Left hindlimb (tissue), 1 donor: ENCODE results near the gene PCDHGA12.
"Not testable (repeated sequence)": the region's sequence is repeated elsewhere in the genome, so short reads cannot be mapped to it uniquely, and the experiment has no call there.

Experiments
- DNase-seq: peaks from one replicate; pipeline ENCODE4 v3.0.0-alpha.2; 2018

Gene PCDHGA12

DNA sequence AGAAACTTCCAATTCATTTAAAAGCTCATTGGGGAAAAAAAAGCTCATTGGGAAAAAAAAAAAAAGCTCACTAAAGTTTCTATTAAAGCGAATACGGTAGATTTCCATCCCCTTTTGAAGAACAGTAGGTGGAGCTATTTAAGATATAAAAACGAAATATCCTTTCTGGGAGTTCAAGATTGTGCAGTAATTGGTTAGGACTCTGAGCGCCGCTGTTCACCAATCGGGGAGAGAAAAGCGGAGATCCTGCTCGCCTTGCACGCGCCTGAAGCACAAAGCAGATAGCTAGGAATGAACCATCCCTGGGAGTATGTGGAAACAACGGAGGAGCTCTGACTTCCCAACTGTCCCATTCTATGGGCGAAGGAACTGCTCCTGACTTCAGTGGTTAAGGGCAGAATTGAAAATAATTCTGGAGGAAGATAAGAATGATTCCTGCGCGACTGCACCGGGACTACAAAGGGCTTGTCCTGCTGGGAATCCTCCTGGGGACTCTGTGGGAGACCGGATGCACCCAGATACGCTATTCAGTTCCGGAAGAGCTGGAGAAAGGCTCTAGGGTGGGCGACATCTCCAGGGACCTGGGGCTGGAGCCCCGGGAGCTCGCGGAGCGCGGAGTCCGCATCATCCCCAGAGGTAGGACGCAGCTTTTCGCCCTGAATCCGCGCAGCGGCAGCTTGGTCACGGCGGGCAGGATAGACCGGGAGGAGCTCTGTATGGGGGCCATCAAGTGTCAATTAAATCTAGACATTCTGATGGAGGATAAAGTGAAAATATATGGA lies at the start of gene PCDHGA12:
TSS of gene PCDHGA12 (plus strand) at position 176 of the 782 bp plus-strand sequence. CDS start at position 429, 253 bp downstream.
- DNase-seq = peak; percentile 48

DNA sequence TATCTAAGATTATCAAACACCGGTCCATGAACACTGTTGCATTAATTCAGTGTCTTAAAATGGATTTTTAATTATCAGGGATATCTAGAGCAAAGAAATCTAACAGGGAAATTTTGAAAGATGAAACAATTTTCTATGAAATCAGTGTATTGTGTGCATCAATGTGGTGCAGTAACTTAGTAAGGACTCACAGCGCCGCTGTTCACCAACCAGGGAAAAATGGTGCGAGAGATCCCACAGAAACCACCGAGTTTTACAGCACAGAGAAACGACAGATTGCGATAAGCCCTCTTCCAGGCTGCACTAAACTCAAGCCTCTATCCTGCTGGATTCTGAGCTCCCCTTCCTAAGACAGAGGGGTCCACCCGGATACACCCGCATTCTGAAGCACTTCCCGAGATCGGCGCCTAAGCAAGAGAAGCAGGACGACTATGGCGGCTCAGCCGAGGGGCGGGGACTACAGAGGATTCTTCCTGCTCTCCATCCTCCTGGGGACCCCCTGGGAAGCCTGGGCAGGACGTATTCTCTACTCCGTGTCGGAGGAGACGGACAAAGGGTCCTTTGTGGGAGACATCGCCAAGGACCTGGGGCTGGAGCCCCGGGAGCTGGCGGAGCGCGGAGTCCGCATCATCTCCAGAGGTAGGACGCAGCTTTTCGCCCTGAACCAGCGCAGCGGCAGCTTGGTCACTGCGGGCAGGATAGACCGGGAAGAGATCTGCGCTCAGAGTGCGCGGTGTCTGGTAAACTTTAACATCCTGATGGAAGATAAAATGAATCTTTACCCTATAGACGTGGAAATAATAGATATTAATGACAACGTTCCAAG lies 47.6 kb upstream of the PCDHGA12 start, which contains the start of gene PCDHGA7:
TSS of gene PCDHGA7 (plus strand) at position 274 of the 826 bp plus-strand sequence. CDS start at position 432, 158 bp downstream.
- DNase-seq = no peak

DNA sequence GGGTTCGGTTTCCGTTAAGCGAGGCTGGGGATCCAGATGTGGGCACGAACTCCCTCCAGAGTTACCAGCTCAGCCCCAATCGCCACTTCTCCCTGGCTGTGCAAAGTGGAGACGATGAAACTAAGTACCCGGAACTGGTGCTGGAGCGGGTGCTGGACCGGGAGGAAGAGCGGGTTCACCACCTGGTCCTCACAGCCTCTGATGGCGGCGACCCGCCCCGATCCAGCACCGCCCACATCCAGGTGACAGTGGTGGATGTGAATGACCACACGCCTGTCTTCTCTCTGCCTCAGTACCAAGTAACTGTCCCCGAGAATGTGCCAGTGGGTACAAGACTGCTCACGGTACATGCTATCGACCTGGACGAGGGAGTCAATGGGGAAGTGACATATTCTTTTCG lies 47.0 kb upstream of the PCDHGA12 start:
- no peak for DNase-seq

DNA sequence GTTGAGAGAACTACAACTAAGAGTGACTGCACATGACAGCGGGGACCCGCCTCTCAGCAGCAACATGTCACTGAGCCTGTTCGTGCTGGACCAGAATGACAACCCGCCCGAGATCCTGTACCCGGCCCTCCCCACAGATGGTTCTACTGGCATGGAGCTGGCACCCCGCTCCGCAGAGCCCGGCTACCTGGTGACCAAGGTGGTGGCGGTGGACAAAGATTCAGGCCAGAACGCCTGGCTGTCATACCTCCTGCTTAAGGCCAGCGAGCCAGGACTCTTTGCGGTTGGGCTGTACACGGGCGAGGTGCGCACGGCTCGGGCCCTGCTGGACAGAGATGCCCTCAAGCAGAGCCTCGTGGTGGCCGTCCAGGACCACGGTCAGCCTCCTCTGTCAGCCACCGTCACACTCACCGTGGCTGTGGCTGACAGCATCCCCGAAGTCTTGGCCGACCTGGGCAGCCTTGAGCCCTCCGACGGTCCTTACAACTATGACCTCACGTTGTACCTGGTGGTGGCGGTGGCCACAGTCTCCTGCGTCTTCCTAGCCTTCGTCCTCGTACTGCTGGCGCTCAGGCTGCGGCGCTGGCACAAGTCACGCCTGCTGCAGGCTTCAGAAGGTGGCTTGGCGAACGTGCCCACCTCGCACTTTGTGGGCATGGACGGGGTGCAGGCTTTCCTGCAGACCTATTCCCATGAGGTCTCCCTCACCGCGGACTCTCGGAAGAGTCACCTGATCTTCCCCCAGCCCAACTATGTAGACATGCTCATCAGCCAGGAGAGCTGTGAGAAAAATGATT lies 45.6 kb upstream of the PCDHGA12 start:
- DNase-seq = no peak

DNA sequence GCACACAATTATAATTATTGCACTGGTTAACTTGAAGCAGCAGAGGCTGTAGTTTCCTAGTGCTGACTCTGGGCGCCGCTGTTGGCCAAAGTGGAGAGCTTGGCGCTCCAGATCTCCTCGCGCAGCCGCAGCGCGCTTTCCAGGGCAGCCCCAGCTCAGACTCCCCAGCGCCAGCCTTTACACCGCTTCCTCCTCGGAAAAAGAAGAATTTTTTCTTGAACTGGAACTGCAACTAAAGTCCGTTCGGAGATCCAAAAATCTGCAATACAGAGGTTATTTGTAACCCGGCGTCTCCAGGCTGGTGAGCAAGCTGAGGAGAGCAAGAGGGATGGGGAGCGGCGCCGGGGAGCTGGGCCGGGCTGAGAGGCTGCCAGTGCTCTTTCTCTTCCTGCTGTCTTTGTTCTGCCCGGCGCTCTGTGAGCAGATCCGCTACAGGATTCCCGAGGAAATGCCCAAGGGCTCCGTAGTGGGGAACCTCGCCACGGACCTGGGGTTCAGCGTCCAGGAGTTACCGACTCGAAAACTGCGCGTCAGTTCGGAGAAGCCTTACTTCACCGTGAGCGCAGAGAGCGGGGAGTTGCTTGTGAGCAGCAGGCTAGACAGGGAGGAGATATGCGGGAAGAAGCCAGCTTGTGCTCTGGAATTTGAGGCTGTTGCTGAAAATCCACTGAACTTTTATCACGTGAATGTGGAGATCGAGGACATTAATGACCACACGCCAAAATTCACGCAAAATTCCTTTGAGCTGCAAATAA lies 42.6 kb upstream of the PCDHGA12 start, which contains the start of gene PCDHGB4:
TSS of gene PCDHGB4 (plus strand) at position 142 of the 755 bp plus-strand sequence. CDS start at position 329, 187 bp downstream.
- DNase-seq = not testable (repeated sequence)

DNA sequence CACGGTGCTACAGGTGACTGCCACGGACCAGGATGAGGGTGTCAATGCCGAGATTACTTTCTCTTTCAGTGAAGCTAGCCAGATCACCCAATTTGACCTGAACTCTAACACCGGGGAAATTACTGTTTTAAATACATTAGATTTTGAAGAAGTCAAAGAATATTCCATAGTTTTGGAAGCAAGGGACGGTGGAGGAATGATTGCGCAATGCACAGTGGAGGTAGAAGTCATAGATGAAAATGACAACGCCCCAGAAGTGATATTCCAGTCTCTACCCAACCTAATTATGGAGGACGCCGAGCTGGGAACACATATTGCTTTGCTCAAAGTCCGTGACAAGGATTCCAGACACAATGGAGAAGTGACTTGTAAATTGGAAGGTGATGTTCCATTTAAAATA lies 41.6 kb upstream of the PCDHGA12 start:
- no peak for DNase-seq

DNA sequence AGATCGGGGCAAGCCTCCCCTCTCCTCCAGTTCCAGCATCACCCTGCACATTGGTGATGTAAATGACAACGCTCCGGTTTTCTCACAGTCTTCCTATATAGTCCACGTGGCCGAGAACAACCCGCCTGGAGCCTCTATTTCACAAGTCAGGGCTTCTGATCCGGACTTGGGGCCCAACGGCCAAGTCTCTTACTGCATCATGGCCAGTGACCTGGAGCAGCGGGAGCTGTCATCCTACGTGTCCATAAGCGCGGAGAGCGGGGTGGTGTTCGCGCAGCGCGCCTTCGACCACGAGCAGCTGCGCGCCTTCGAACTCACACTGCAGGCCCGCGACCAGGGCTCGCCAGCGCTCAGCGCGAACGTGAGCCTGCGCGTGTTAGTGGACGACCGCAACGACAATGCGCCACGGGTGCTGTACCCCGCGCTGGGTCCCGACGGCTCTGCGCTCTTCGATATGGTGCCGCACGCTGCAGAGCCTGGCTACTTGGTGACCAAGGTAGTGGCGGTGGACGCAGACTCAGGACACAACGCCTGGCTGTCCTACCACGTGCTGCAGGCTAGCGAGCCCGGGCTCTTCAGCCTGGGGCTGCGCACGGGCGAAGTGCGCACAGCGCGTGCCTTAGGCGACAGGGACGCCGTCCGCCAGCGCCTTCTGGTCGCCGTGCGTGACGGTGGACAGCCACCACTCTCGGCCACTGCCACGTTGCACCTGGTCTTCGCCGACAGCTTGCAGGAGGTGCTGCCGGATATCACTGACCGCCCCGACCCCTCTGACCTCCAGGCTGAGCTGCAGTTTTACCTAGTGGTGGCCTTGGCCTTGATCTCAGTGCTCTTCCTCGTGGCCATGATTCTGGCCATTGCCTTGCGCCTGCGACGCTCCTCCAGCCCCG lies 40.9 kb upstream of the PCDHGA12 start:
- DNase-seq = no peak

DNA sequence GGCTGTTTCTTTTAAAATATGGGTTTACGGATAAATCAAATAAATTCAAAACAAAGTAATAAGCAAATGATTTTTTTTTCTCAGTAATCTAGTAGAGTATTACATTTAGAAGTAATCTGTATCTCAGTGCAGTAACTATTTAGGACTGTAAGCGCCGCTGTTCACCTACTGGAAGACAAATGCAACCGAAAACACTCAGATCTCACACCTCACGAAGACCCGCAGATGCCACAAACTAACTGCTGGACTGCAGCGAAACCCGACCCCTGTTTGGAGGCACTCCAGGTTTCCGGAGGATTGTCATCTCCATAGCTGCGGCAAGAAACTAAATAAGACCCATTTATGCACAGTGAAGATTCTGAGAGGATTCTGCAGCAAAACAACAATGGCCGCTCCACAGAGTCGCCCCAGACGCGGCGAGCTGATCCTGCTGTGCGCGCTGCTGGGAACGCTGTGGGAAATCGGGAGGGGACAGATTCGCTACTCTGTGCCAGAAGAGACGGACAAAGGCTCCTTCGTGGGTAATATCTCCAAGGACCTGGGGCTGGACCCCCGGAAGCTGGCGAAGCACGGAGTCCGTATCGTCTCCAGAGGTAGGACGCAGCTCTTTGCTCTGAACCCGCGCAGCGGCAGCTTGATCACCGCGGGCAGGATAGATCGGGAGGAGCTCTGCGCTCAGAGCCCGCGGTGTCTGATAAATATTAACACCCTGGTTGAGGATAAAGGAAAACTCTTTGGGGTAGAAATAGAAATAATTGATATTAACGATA lies 37.7 kb upstream of the PCDHGA12 start, which contains the start of gene PCDHGA8:
TSS of gene PCDHGA8 (plus strand) at position 205 of the 770 bp plus-strand sequence. CDS start at position 386, 181 bp downstream.
- no peak for DNase-seq

DNA sequence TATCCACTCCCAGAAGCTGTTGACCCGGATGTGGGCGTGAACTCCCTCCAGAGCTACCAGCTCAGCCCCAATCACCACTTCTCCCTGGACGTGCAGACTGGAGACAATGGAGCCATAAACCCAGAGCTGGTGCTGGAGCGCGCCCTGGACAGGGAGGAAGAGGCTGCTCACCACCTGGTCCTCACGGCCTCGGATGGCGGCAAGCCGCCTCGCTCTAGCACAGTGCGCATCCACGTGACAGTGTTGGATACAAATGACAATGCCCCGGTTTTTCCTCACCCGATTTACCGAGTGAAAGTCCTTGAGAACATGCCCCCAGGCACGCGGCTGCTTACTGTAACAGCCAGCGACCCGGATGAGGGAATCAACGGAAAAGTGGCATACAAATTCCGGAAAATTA lies 37.0 kb upstream of the PCDHGA12 start:
- DNase-seq = no peak

DNA sequence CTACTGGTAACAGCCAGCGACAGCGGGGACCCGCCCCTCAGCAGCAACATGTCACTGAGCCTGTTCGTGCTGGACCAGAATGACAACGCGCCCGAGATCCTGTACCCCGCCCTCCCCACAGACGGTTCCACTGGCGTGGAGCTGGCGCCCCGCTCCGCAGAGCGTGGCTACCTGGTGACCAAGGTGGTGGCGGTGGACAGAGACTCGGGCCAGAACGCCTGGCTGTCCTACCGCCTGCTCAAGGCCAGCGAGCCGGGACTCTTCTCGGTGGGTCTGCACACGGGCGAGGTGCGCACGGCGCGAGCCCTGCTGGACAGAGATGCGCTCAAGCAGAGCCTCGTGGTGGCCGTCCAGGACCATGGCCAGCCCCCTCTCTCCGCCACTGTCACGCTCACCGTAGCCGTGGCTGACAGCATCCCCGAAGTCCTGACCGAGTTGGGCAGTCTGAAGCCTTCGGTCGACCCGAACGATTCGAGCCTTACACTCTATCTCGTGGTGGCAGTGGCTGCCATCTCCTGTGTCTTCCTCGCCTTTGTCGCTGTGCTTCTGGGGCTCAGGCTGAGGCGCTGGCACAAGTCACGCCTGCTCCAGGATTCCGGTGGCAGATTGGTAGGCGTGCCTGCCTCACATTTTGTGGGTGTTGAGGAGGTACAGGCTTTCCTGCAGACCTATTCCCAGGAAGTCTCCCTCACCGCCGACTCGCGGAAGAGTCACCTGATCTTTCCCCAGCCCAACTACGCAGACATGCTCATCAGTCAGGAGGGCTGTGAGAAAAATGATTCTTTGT lies 35.7 kb upstream of the PCDHGA12 start:
- DNase-seq = not testable (repeated sequence)

DNA sequence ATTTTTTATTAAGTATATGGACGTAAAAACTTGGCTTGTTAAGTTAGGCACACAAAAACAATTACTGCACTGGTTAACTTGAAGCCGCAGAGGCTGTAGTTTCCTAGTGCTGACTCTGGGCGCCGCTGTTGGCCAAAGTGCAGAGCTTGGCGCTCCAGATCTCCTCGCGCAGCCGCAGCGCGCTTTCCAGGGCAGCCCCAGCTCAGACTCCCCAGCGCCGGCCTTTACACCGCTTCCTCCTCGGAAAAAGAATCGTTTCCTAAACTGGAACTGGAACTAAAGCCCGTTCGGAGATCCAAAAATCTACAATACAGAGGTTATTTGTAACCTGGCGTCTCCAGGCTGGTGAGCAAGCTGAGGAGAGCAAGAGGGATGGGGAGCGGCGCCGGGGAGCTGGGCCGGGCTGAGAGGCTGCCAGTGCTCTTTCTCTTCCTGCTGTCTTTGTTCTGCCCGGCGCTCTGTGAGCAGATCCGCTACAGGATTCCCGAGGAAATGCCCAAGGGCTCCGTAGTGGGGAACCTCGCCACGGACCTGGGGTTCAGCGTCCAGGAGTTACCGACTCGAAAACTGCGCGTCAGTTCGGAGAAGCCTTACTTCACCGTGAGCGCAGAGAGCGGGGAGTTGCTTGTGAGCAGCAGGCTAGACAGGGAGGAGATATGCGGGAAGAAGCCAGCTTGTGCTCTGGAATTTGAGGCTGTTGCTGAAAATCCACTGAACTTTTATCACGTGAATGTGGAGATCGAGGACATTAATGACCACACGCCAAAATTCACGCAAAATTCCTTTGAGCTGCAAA lies 32.4 kb upstream of the PCDHGA12 start, which contains the start of gene PCDHGB5:
TSS of gene PCDHGB5 (plus strand) at position 192 of the 796 bp plus-strand sequence. CDS start at position 373, 181 bp downstream.
- DNase-seq = not testable (repeated sequence)

DNA sequence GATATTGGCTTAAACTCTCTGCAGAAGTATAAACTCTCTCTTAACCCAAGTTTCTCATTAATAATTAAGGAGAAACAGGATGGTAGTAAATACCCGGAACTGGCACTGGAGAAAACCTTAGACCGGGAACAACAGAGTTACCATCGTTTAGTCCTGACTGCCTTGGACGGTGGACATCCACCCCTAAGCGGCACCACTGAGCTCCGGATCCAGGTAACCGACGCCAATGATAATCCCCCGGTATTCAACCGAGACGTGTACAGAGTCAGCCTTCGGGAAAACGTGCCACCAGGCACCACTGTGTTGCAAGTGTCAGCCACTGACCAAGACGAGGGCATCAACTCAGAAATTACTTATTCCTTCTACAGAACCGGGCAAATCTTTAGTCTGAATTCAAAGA lies 31.7 kb upstream of the PCDHGA12 start:
- no peak for DNase-seq

DNA sequence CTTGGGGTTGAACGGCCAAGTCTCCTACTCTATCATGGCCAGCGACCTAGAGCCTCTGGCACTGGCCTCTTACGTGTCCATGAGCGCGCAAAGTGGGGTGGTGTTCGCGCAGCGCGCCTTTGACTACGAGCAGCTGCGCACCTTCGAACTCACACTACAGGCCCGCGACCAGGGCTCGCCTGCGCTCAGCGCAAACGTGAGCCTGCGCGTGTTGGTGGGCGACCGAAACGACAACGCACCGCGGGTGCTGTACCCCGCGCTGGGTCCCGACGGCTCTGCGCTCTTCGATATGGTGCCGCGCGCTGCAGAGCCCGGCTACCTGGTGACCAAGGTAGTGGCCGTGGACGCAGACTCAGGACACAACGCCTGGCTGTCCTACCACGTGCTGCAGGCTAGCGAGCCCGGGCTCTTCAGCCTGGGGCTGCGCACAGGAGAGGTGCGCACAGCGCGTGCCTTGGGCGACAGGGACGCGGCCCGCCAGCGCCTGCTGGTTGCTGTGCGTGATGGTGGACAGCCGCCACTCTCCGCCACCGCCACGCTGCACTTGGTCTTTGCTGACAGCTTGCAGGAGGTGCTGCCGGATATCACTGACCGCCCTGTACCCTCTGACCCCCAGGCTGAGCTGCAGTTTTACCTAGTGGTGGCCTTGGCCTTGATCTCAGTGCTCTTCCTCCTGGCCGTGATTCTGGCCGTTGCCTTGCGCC lies 30.6 kb upstream of the PCDHGA12 start:
- DNase-seq = no peak

DNA sequence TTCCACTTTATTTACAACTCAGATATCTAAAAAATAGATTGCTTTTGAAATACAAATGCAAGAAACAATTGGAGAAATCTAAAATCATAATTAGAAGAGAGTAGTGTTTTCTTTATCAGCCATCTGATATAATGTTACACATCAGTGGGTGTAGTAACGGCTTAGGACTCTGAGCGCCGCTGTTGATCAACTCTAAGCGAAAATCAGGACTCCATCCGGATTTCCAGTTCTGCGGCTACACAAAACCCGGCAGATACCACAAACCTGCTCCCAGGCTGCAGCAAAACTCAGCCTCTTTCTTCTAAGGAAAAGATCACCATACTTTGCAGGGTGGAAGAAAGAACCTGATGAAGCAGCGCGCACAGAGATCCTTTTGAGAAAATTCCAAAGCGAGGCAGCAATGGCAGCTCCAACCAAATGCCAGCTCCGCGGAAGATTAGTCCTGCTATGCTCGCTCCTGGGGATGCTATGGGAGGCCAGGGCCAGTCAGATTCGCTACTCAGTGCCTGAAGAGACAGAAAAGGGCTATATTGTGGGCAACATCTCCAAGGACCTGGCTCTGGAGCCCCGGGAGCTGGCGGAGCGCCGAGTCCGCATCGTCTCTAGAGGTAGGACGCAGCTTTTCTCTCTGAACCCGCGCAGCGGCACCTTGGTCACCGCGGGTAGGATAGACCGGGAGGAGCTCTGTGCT lies 27.6 kb upstream of the PCDHGA12 start, which contains the start of gene PCDHGA9:
TSS of gene PCDHGA9 (plus strand) at position 226 of the 691 bp plus-strand sequence. CDS start at position 401, 175 bp downstream.
- DNase-seq = peak; percentile 25

DNA sequence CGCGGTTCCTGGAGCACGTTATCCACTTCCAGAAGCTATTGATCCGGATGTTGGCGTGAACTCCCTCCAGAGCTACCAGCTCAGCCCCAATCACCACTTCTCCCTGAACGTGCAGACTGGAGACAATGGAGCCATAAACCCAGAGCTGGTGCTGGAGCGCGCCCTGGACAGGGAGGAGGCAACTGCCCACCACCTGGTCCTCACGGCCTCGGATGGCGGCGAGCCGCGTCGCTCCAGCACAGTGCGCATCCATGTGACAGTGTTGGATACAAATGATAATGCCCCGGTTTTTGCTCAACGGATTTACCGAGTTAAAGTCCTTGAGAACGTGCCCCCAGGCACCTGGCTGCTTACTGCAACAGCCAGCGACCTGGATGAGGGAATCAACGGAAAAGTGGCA lies 26.9 kb upstream of the PCDHGA12 start:
- DNase-seq = no peak

DNA sequence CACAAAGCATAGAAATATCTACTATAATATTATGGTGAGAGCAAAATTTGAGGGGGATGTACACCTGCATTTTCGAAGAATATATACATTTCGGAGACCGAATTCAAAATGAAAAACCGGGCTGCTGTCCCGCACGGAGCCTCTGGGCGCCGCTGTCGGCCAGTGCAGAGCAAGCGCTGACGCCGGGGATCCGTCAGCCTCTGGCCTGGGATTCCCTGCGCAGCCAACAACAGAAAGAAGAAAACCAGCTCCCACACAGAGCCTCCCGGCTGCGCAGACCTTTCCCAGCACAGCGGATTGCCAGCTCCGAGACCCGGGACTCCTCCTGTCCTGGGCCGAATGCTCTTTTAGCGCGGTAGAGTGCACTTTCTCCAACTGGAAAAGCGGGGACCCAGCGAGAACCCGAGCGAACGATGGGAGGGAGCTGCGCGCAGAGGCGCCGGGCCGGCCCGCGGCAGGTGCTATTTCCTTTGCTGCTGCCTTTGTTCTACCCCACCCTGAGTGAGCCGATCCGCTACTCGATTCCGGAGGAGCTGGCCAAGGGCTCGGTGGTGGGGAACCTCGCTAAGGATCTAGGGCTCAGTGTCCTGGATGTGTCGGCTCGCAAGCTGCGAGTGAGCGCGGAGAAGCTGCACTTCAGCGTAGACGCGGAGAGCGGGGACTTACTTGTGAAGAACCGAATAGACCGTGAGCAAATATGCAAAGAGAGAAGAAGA lies 22.4 kb upstream of the PCDHGA12 start, which contains the start of gene PCDHGB6:
TSS of gene PCDHGB6 (plus strand) at position 232 of the 716 bp plus-strand sequence. CDS start at position 414, 182 bp downstream.
- not testable (repeated sequence) for DNase-seq
